Astrocyte of the hippocampus (primary cell): ENCODE results near the gene PRKAR2A.
"Not testable (repeated sequence)": the region's sequence is repeated elsewhere in the genome, so short reads cannot be mapped to it uniquely, and the experiment has no call there.

Experiments used
- DNase-seq: peaks from one replicate; pipeline ENCODE4 v3.0.0; 2011; ENCODE audit warnings: low read depth, low spot score

Gene PRKAR2A

GRCh38 chr3:48733752-48734518 is 113.7 kb downstream of the PRKAR2A start:
- not testable (repeated sequence) for DNase-seq

- DNase-seq: no peak
Measured at GRCh38 chr3:48727511-48727910, 120.2 kb downstream of the PRKAR2A start.

- not testable (repeated sequence) for DNase-seq
Measured at GRCh38 chr3:48725185-48725855, 122.4 kb downstream of the PRKAR2A start.

- no peak for DNase-seq
Measured at GRCh38 chr3:48723725-48724124, 123.9 kb downstream of the PRKAR2A start.

GRCh38 chr3:48723293-48723692 is 124.4 kb downstream of the PRKAR2A start:
- DNase-seq: not testable (repeated sequence)

GRCh38 chr3:48716982-48717746 is 130.5 kb downstream of the PRKAR2A start, which contains the start of gene IP6K2:
Gene IP6K2, minus strand, starts transcription at chr3:48717221. Its CDS starts 21,930 bp downstream, at chr3:48695291.
- DNase-seq: peak; percentile 99

- peak; percentile 31 for DNase-seq
Measured at GRCh38 chr3:48716508-48716981, 131.1 kb downstream of the PRKAR2A start.

GRCh38 chr3:48715174-48715800 is 132.4 kb downstream of the PRKAR2A start:
- DNase-seq: peak; percentile 51

- DNase-seq: no peak
Measured at GRCh38 chr3:48711727-48712126, 135.9 kb downstream of the PRKAR2A start.

- DNase-seq: peak; percentile 32
Measured at GRCh38 chr3:48709051-48709461, 138.6 kb downstream of the PRKAR2A start.

GRCh38 chr3:48708481-48708889 is 139.2 kb downstream of the PRKAR2A start:
- DNase-seq: peak; percentile 36

GRCh38 chr3:48707157-48707556 is 140.5 kb downstream of the PRKAR2A start:
- DNase-seq: no peak

- DNase-seq: no peak
Measured at GRCh38 chr3:48702320-48702920, 145.3 kb downstream of the PRKAR2A start.

- DNase-seq: no peak
Measured at GRCh38 chr3:48700731-48701405, 146.8 kb downstream of the PRKAR2A start.

GRCh38 chr3:48698891-48699290 is 148.8 kb downstream of the PRKAR2A start:
- DNase-seq: no peak

- no peak for DNase-seq
Measured at GRCh38 chr3:48697952-48698351, 149.7 kb downstream of the PRKAR2A start.

- DNase-seq: no peak
Measured at GRCh38 chr3:48696601-48697000, 151.1 kb downstream of the PRKAR2A start.
